Transverse colon (tissue), 3 donors: ENCODE measurements around the gene PDXP.

Source experiments
- CTCF ChIP-seq, 5 experiments: fragments of 200-600 bp in 3 of 5; fragments of 450-650 bp in 2 of 5; sonication (generic) in 3 of 5; IDR thresholded peaks; 1 replicate in 2 of 5; 2 replicates in 3 of 5; pipeline ENCODE4 v1.5.1; 2016 to 2017; ENCODE audit warnings: antibody characterized with exemption in 5 of 5, inconsistent platforms in 3 of 5, mild to moderate bottlenecking in 2 of 5, moderate library complexity in 1 of 5
- POLR2A ChIP-seq: fragments of 450-650 bp; IDR thresholded peaks from one replicate; pipeline ENCODE4 v1.6.1; 2016; ENCODE audit warnings: antibody characterized with exemption, mild to moderate bottlenecking, moderate library complexity

- TF ChIP-seq CTCF (IDR thresholded peaks at IDR 0.05) (no peak), POLR2A (no peak)
These were observed 7.9 kb upstream of the PDXP start for GRCh38 chr22:37650463-37651136.
